Heart right ventricle (tissue), 16 donors: Measurements from ENCODE around the gene CD8B2. TPM values are rescaled to one million over a fixed set of nuclear protein-coding genes. Genes with fewer than 3 reads are reported as not detected.

Experiments used
- ATAC-seq, 8 donors: fragments of 200-7000 bp; cut with Tn5 transposase; one replicate each; pipeline ENCODE4 v1.9.1; 2020; ENCODE audit warnings: mild to moderate bottlenecking in 8 of 8, moderate library complexity in 8 of 8, moderate number of reproducible peaks in 1 of 8
- DNase-seq, 2 donors: peaks; one replicate each; pipeline ENCODE4 v3.0.0-alpha.2; 2020
- H3K27ac ChIP-seq, 10 donors: fragments of 200-600 bp; sonication (generic) in 2 of 10; one replicate each; pipeline versions ENCODE4 v1.5.0 to v1.8.0; 2020 to 2022; ENCODE audit warnings: mild to moderate bottlenecking in 3 of 10
- H3K27me3 ChIP-seq, 7 donors: fragments of 200-600 bp; one replicate each; pipeline ENCODE4 v1.8.0; 2021 to 2022; ENCODE audit warnings: mild to moderate bottlenecking in 2 of 7
- H3K36me3 ChIP-seq, 9 donors: fragments of 200-600 bp; sonication (generic) in 1 of 9; one replicate each; pipeline versions ENCODE4 v1.5.0 to v1.8.0; 2020 to 2022; ENCODE audit warnings: mild to moderate bottlenecking in 2 of 9
- H3K4me1 ChIP-seq, 9 donors: fragments of 200-600 bp; sonication (generic) in 1 of 9; one replicate each; pipeline versions ENCODE4 v1.5.0 to v1.8.0; 2020 to 2022; ENCODE audit warnings: mild to moderate bottlenecking in 4 of 9
- H3K4me3 ChIP-seq, 10 donors: fragments of 200-600 bp; sonication (generic) in 2 of 10; one replicate each; pipeline versions ENCODE4 v1.5.0 to v1.8.0; 2020 to 2022; ENCODE audit warnings: mild to moderate bottlenecking in 7 of 10, moderate library complexity in 2 of 10
- H3K9me3 ChIP-seq, 11 donors: fragments of 200-600 bp in 10 of 11; sonication (generic) in 2 of 11; one replicate each; pipeline versions ENCODE4 v1.5.0 to v1.8.0; 2013 to 2022; ENCODE audit warnings: mild to moderate bottlenecking in 2 of 11, control low read depth in 1 of 11, moderate library complexity in 1 of 11
- CTCF ChIP-seq, 9 donors: fragments of 200-600 bp; sonication (generic) in 2 of 9; IDR thresholded peaks; one replicate each; pipeline versions ENCODE4 v1.5.0 to v1.8.0; 2021 to 2022; ENCODE audit warnings: antibody characterized with exemption in 9 of 9, mild to moderate bottlenecking in 5 of 9, moderate library complexity in 1 of 9
- WGBS, 2 donors: extraction: QIAGEN DNeasy Blood & Tissue Kit; methylation state at CpG; one replicate each; pipeline ENCODE4 v1.1.7; 2013; ENCODE audit warnings: inconsistent platforms in 1 of 2; 5-methylcytosine and 5-hydroxymethylcytosine counted together
- intact Hi-C, 10 donors: fragments of 100-400 bp; cut with DNase I; formaldehyde crosslinking; loops; one replicate each; pipeline versions ENCODE4 v1.11.1 to v1.14.2; 2022
- polyA plus RNA-seq, 2 donors: library from polyadenylated mRNA; stranded (reverse); fragments of 200-250 nt; gene quantifications; one replicate each; pipeline ENCODE4 v1.2.3, GENCODE V29; 2013
- total RNA-seq, 10 donors: library from RNA; stranded (reverse); fragmentation: NEBNext Ultra II Directional in 3 of 10; extraction: Animal tissue kit (Norgen Biotek cat#: 25700) in 3 of 10; gene quantifications; one replicate each; pipeline versions ENCODE4 v1.2.1 to v1.2.4, GENCODE V29; 2021 to 2023
- donor health status: Arrhythmogenic right ventricular cardiomyopathy.
- donor health status: ischemic (EF 13 %, LVEDD 7.1; RV severe dilation, severe dysfunction).
- donor health status: healthy with polysubstance abuse.
- donor health status: DM: no; HTN: yes; CAD: no.
- donor health status: DM: no; HTN: no; CAD: no.
- donor health status: ischemic (EF 25% LVEDD 6.9; RV normal size, moderate dysfunction).
- donor health status: ischemic (EF 25% LVEDD 5.7; RV mildly dilated, moderate dysfunction).
- donor health status: healthy.
- donor health status: DM: yes; HTN: yes; CAD: no.
- donor health status: Ischemic cardiomyopathy.
- donor health status: ischemic (EF 35%, LVEDD 5.7; RV mildly dilated, moderate dysfunction).
- donor health status: nonischemic (EF 11% LVEDD 7.7; RV severe dilation, severe dysfunction).
- donor health status: DM: yes; HTN: yes; CAD: no.
- donor health status: PGD.
- donor health status: ischemic (EF 29% LVEDD 5.4; RV normal size, mild dysfunction).
- donor health status: nonischemic (EF 23%, LVEDD 6.1; RV moderate dilation, normal function).

Gene CD8B2
- total and polyA plus RNA-seq, 12 donors, result 0.12 TPM; not detected in 11

GRCh38 chr2:106530866-106531265, 43.7 kb downstream of the CD8B2 start:
- Histone ChIP-seq H3K27ac (no peak overlapping the region), H3K4me3 (no peak overlapping the region), H3K4me1 (peaks cover 0 to 15% (median 0%) of the 10 kb centered on the region in 9 donors), H3K36me3 (no peaks in the 10 kb centered on the region), H3K27me3 (peaks cover 0 to 38% (median 26%) of the 10 kb centered on the region in 7 donors), H3K9me3 (no peaks in the 10 kb centered on the region)
- TF ChIP-seq CTCF (IDR thresholded peaks at IDR 0.05), result no peak
- ATAC-seq (no peak), DNase-seq (no peak)
- intact Hi-C loops, result no loop called here
- WGBS, 2 donors, result 67 to 78% methylated on average over 2 of the region's 2 CpGs

GRCh38 chr2:106531676-106532214, 44.6 kb downstream of the CD8B2 start:
- Histone ChIP-seq H3K4me1 (peaks cover 0 to 19% (median 0%) of the 10 kb centered on the region in 9 donors), H3K36me3 (no peaks in the 10 kb centered on the region)
- TF ChIP-seq CTCF (IDR thresholded peaks at IDR 0.05), result no peak

GRCh38 chr2:106532236-106532635, 45.1 kb downstream of the CD8B2 start:
- Histone ChIP-seq H3K4me1 (peaks cover 0 to 15% (median 0%) of the 10 kb centered on the region in 9 donors), H3K9me3 (no peaks in the 10 kb centered on the region), H3K27me3 (peaks cover 0 to 38% (median 23%) of the 10 kb centered on the region in 7 donors), H3K36me3 (no peaks in the 10 kb centered on the region), H3K4me3 (no peak overlapping the region), H3K27ac (no peak overlapping the region)
- WGBS, 2 donors, result 75 to 82% methylated on average over 3 of the region's 3 CpGs
- intact Hi-C loops, result no loop called here
- DNase-seq (no peak), ATAC-seq (no peak)
- TF ChIP-seq CTCF (IDR thresholded peaks at IDR 0.05), result no peak

More at GRCh38 chr2:106531676-106532214, 44.6 kb downstream of the CD8B2 start:
- no peak overlapping the region for H3K27ac ChIP-seq
- intact Hi-C loops, result no loop called here
- ATAC-seq (no peak), DNase-seq (no peak)
- WGBS, 2 donors, result 82 to 86% methylated on average over 7 of the region's 7 CpGs
- H3K9me3 ChIP-seq, result no peaks in the 10 kb centered on the region
- H3K27me3 ChIP-seq, result peaks cover 0 to 38% (median 26%) of the 10 kb centered on the region in 7 donors
- no peak overlapping the region for H3K4me3 ChIP-seq

- TF ChIP-seq CTCF (IDR thresholded peaks at IDR 0.05), result no peak
- no peaks in the 10 kb centered on the region for H3K36me3 ChIP-seq
- H3K9me3 ChIP-seq, result no peaks in the 10 kb centered on the region
- ATAC-seq (no peak), DNase-seq (no peak)
- intact Hi-C loops, result no loop called here
- H3K27ac ChIP-seq, result no peak overlapping the region
- WGBS, 2 donors, result 62 to 63% methylated on average over 6 of the region's 6 CpGs
- no peak overlapping the region for H3K4me3 ChIP-seq
- peaks cover 0 to 12% (median 0%) of the 10 kb centered on the region in 9 donors for H3K4me1 ChIP-seq
- H3K27me3 ChIP-seq, result peaks cover 0 to 33% (median 13%) of the 10 kb centered on the region in 7 donors
Observed at GRCh38 chr2:106534471-106534870, 47.3 kb downstream of the CD8B2 start.
